NCI-H2196 treated with DMSO at 0.1 percent for 48 hours (cell line): ENCODE measurements around the gene FGF1.
"Not testable (repeated sequence)": the region's sequence is repeated elsewhere in the genome, so short reads cannot be mapped to it uniquely, and the experiment has no call there.

Experiments
- DNase-seq: peaks from one replicate; lab custom pipeline; 2025; ENCODE audit not compliant: unreplicated experiment; lab: John Stamatoyannopoulos, UW

FGF1 gene

GRCh38 chr5:142671266-142671665 is 14.6 kb downstream of the FGF1 start:
- no peak for DNase-seq

- DNase-seq: no peak
Observed at GRCh38 chr5:142670804-142671203, 15.1 kb downstream of the FGF1 start.

DNA sequence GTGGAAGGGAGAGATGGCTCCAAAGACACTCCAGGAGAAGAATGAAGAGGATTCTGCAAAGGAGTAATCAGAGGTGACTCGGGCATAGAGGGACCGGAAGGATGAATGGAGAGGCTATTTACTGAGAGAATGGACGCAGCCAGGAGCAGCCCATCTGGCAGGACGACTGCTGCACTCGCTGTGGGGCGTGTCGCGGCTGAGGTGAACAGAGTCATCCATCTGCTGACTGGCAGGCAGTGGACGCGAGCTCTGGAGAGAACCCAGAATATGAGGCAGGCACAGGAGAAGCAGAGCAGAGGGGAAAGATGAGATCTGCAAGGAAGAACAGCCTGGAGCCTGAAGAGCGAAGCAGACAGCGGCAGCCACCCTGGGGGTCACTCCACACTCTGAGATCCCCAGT is 16.4 kb downstream of the FGF1 start:
- no peak for DNase-seq

DNA sequence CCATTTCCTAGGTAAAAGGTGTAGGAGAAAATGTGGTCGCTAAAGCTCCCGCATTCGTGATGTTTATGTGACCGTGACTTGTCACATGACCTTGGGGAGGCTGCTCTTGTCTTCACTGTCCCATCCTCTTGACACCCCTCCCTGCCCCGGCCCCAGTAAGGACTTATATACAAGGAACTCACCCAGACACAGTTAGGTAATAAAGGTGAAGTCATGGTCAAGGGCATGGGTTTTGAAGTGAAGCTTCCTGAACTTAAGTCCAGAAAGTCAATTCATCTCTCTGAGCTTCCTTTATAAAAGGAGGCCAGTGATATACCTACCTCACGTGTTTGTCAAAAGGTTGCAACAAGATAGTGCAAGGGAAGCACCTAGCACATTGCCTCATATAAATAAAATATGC is 17.6 kb downstream of the FGF1 start:
- DNase-seq: no peak

DNA sequence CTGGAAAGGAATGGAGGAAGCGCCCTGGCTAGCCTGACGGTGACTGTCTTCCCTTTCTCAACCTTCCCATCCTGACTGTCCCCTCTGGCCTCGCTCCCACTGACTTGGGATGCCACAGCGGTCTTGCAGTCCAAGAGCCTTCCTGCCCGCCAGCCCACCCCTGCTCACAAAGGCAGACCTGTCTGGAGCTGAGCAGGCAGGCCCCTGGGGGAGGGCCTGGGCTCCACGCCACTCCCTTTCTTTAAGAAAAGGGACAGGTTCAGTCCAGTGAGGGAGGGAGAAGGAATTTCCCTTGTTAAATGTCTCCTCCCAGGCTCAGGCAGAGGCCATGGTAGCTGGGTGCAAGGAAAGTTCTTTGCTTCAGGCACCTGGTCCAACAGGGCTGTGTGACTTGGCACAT is 18.1 kb downstream of the FGF1 start:
- no peak for DNase-seq

DNA sequence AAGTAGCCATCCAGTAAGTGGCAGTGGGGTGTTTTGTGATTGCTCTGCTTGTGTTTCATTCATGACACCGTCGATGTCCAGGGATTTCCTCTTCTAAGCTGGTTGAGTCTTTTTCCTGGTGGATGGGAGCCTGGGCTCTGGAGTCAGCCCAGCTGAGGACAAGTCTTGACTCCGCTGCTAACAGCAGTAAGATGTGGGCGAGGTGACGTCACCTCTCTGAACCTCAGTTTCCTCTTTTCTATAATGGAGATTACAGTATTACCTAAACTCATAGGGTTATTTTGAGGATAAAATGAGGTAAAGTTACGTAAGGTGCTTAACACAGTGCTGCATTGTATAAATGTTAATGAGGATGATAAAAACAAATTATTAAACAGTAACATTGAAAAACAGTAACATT is 21.3 kb downstream of the FGF1 start:
- DNase-seq: no peak

GRCh38 chr5:142664067-142664466 is 21.8 kb downstream of the FGF1 start:
- no peak for DNase-seq

- DNase-seq: no peak
Observed at GRCh38 chr5:142663246-142663645, 22.6 kb downstream of the FGF1 start.

DNA sequence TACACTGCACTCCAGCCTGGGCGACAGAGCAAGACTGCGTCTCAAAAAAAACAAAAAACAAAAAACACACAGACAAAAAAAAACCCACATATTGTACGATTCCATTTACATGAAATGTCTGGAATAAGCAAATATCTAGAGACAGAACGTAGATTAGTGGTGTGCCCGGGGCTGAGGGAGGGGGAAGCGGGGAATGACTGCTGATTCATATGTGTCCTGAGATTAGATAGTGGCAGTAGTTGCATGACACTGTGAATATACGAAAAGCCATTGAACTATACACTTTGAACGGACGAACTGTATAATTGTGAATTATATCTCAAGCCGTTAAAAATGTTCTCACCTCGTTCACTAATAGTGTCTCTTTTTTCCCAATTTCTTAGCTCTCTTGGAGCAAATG is 23.9 kb downstream of the FGF1 start:
- no peak for DNase-seq

GRCh38 chr5:142661143-142661542 is 24.7 kb downstream of the FGF1 start:
- no peak for DNase-seq

- DNase-seq: no peak
Observed at GRCh38 chr5:142660731-142661130, 25.2 kb downstream of the FGF1 start.

- DNase-seq: no peak
Observed at GRCh38 chr5:142660196-142660595, 25.7 kb downstream of the FGF1 start.

DNA sequence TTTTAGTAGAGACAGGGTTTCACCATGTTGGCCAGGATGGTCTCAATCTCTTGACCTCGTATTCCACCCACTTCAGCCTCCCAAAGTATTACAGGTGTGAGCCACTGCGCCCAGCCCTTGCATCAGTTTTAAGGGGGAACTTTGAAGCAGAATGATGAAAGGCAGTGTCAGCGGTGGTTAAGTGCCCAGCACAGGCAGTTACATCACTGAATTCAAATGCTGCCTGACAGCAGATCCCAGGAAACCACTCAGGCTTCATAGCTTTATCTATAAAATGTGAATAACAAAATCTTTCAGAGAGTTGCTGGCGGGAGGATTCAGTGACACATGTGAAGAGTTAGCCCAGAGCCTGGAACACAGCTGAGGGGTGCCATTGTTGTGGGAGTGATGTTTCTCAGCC is 26.5 kb downstream of the FGF1 start:
- no peak for DNase-seq

- DNase-seq: no peak
Observed at GRCh38 chr5:142658278-142658677, 27.6 kb downstream of the FGF1 start.

DNA sequence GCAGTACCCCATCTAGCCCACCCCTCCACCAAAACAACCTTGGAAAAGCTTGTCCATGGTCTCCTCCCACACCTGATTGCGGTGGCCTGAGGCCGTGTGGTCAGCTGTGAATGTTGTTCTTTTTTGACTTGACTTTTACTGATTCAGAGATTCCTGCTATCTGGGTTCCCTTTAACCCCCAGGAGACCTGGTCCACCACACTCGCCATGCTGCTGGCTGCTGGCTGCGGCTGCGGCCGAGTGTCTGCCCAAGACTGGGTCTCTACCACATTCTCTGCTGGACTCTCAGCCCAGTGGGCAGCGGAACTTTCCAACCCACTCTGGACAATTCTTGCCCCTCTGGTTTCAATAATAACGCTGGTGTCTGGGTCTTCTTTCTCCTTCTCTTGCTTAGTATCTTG is 28.4 kb downstream of the FGF1 start:
- no peak for DNase-seq

GRCh38 chr5:142655339-142656267 is 30.3 kb downstream of the FGF1 start:
- peak; percentile 64 for DNase-seq

GRCh38 chr5:142654578-142655058 is 31.3 kb downstream of the FGF1 start:
- no peak for DNase-seq

DNA sequence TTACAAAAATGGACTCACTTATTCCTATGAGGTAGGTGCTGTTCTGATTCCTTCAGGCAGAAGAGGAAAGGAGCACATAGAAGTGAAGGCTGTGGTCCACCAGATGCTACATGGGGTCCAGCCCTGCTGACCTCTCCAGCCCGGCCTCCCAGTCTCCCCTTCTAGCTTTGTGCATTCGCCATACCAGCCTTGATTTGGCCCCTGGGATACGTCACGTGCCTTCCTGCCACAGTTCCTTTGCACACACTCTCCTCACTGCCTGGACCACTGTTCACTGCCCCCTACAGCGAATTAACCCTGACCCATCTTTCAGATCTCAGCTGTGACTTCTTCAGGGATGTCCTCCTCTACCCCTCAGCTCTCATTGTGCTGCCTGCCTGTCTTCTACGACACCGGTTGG is 32.6 kb downstream of the FGF1 start:
- no peak for DNase-seq

GRCh38 chr5:142652563-142652962 is 33.3 kb downstream of the FGF1 start:
- no peak for DNase-seq

GRCh38 chr5:142650881-142651280 is 35.0 kb downstream of the FGF1 start:
- DNase-seq: no peak

GRCh38 chr5:142650060-142650459 is 35.8 kb downstream of the FGF1 start:
- DNase-seq: no peak

DNA sequence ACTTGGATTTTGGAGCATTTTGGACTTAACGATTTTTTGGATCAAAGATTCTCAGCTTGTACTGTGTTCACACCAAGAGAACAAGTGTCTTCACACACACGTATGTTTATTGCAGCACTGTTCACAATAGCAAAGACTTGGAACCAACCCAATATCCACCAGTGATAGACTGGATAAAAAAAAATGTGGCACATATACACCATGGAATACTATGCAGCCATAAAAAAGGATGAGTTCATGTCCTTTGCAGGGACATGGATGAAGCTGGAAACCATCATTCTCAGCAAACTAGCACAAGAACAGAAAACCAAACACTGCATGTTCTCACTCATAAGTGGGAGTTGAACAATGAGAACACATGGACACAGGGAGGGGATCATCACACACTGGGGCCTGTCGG is 37.8 kb downstream of the FGF1 start:
- DNase-seq: not testable (repeated sequence)

GRCh38 chr5:142645456-142645855 is 40.4 kb downstream of the FGF1 start:
- DNase-seq: no peak
